Measurements from ENCODE around the gene TPT1.

GRCh38 chr13:45368571-45368970 is 27.6 kb upstream of the TPT1 start:
- TF ChIP-seq ZNF302 (tag by site-specific recombination; IDR thresholded peaks at IDR 0.05; ENCODE audit: low read depth) (no peak), ZNF121 (tag by site-specific recombination; IDR thresholded peaks at IDR 0.05) (no peak), ZNF341 (tag by site-specific recombination; IDR thresholded peaks at IDR 0.05; ENCODE audit: low read depth) (no peak), SETDB1 (IDR thresholded peaks at IDR 0.05; ENCODE audit: insufficient read length, low read length) (no peak)
